Ishikawa (cell line): Measurements from ENCODE around the gene COG5.

Experiments
- CEBPB ChIP-seq: IDR thresholded peaks from 2 replicates; pipeline ENCODE4 v1.6.1; 2012
- CREB1 ChIP-seq: IDR thresholded peaks from 2 replicates; pipeline ENCODE4 v1.6.1; 2012; ENCODE audit warnings: low read depth
- EGR1 ChIP-seq: IDR thresholded peaks from 2 replicates; pipeline ENCODE4 v1.6.1; 2012
- EP300 ChIP-seq: IDR thresholded peaks from 2 replicates; pipeline ENCODE4 v1.6.1; 2012; ENCODE audit warnings: borderline replicate concordance
- FOXM1 ChIP-seq: IDR thresholded peaks from 2 replicates; pipeline ENCODE4 v1.6.1; 2012; ENCODE audit warnings: low read depth, borderline replicate concordance
- NFIC ChIP-seq: IDR thresholded peaks from 2 replicates; pipeline ENCODE4 v1.6.1; 2012
- RAD21 ChIP-seq: IDR thresholded peaks from 2 replicates; pipeline ENCODE4 v1.6.1; 2012; ENCODE audit warnings: low read depth
- TAF1 ChIP-seq: IDR thresholded peaks from 2 replicates; pipeline ENCODE4 v1.6.1; 2012; ENCODE audit warnings: low read depth, mild to moderate bottlenecking
- TCF12 ChIP-seq: IDR thresholded peaks from 2 replicates; pipeline ENCODE4 v1.6.1; 2012; ENCODE audit warnings: low read depth
- TEAD4 ChIP-seq: IDR thresholded peaks from 2 replicates; pipeline ENCODE4 v1.6.1; 2012
- YY1 ChIP-seq: IDR thresholded peaks from 2 replicates; pipeline ENCODE4 v1.6.1; 2012; ENCODE audit warnings: low read depth
- ZBTB7A ChIP-seq: IDR thresholded peaks from 2 replicates; pipeline ENCODE4 v1.6.1; 2012; ENCODE audit warnings: low read depth
- TF ChIP-seq, protein P1 (sequence below): IDR thresholded peaks from 2 replicates; pipeline ENCODE4 v1.6.1; 2012
- TF ChIP-seq, protein P2 (sequence below): IDR thresholded peaks from 2 replicates; pipeline ENCODE4 v1.6.1; 2012; ENCODE audit warnings: low read depth, mild to moderate bottlenecking
- TF ChIP-seq, protein P3 (sequence below): IDR thresholded peaks from 2 replicates; pipeline ENCODE4 v1.6.1; 2012

The COG5 gene

DNA sequence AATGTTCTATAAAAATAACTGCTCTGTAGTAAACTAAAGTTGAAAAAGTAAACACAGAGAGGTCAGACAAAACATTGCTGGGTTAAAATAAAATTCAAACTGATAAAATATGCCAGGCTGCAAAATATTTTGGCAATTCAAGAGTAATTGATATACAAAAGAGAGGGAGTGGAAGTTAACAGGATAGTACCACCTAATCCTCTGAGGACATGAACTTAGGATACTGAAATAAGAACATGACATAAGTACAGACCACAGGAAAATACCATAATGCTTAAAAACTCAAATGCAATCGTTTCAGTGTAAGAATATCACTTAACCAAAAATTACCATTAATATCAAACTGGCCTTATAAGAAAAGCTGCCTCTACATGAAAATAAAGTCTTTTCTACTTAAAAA lies 131.5 kb downstream of the COG5 start:
- no peak for TF ChIP-seq NFIC
- no peak for TF ChIP-seq ZBTB7A
- TF ChIP-seq TCF12 = no peak
- TF ChIP-seq, protein P1, sequence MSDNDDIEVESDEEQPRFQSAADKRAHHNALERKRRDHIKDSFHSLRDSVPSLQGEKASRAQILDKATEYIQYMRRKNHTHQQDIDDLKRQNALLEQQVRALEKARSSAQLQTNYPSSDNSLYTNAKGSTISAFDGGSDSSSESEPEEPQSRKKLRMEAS = no peak
- TF ChIP-seq YY1 = no peak
- no peak for TF ChIP-seq TAF1
- TF ChIP-seq CEBPB = no peak
- TF ChIP-seq FOXM1 = no peak
- TF ChIP-seq, protein P2, sequence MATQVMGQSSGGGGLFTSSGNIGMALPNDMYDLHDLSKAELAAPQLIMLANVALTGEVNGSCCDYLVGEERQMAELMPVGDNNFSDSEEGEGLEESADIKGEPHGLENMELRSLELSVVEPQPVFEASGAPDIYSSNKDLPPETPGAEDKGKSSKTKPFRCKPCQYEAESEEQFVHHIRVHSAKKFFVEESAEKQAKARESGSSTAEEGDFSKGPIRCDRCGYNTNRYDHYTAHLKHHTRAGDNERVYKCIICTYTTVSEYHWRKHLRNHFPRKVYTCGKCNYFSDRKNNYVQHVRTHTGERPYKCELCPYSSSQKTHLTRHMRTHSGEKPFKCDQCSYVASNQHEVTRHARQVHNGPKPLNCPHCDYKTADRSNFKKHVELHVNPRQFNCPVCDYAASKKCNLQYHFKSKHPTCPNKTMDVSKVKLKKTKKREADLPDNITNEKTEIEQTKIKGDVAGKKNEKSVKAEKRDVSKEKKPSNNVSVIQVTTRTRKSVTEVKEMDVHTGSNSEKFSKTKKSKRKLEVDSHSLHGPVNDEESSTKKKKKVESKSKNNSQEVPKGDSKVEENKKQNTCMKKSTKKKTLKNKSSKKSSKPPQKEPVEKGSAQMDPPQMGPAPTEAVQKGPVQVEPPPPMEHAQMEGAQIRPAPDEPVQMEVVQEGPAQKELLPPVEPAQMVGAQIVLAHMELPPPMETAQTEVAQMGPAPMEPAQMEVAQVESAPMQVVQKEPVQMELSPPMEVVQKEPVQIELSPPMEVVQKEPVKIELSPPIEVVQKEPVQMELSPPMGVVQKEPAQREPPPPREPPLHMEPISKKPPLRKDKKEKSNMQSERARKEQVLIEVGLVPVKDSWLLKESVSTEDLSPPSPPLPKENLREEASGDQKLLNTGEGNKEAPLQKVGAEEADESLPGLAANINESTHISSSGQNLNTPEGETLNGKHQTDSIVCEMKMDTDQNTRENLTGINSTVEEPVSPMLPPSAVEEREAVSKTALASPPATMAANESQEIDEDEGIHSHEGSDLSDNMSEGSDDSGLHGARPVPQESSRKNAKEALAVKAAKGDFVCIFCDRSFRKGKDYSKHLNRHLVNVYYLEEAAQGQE = no peak
- TF ChIP-seq TEAD4 = no peak
- no peak for TF ChIP-seq CREB1
- TF ChIP-seq RAD21 = no peak
- TF ChIP-seq EGR1 = no peak
- TF ChIP-seq EP300 = no peak
- TF ChIP-seq, protein P3, sequence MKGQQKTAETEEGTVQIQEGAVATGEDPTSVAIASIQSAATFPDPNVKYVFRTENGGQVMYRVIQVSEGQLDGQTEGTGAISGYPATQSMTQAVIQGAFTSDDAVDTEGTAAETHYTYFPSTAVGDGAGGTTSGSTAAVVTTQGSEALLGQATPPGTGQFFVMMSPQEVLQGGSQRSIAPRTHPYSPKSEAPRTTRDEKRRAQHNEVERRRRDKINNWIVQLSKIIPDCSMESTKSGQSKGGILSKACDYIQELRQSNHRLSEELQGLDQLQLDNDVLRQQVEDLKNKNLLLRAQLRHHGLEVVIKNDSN = no peak

DNA sequence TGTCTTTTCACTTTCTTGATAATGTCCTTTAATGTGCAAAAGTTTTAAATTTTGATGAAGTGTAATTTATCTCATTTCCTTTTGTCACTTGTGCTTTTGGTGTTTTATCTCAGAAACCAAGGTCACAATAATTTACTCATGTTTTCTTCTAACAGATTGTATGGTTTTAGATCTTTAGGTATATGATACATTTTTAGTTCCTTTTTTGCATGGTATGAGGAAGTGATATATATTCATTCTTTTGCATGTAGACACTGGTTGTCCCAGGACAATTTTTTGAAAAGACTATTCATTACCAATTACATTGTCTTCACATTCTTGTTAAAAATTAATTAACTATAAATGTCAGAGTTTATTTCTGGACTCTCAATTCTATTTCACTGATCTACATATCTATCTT lies 133.7 kb downstream of the COG5 start:
- TF ChIP-seq YY1 = no peak
- TF ChIP-seq CEBPB = no peak
- TF ChIP-seq, protein P3 = no peak
- TF ChIP-seq, protein P1 = no peak
- TF ChIP-seq EP300 = no peak
- TF ChIP-seq ZBTB7A = no peak
- no peak for TF ChIP-seq TAF1
- no peak for TF ChIP-seq CREB1
- TF ChIP-seq RAD21 = no peak
- TF ChIP-seq EGR1 = no peak
- TF ChIP-seq TCF12 = no peak
- TF ChIP-seq NFIC = no peak
- TF ChIP-seq TEAD4 = no peak
- TF ChIP-seq, protein P2 = no peak
- no peak for TF ChIP-seq FOXM1

DNA sequence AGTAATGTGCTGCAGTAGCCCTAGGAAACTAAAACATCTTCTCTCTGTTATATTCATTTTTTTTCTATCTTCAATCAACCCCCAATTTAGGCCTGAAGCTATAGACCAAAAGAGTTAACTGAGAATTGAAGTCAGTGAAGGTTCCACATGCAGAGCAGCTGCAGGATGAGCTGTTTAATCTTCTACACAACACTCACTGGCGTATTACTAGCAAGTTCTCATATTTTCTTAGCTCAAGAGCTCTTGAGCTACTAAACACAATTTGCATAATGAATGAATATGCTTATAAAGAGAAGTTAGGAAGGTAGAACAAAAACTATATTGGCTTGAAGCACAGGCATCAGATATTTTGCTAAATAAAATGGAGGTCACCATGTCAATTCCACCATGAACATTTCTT lies 135.1 kb downstream of the COG5 start:
- TF ChIP-seq, protein P1 = no peak
- TF ChIP-seq FOXM1 (no peak), TAF1 (no peak), EGR1 (no peak)
- TF ChIP-seq, protein P3 = no peak

DNA sequence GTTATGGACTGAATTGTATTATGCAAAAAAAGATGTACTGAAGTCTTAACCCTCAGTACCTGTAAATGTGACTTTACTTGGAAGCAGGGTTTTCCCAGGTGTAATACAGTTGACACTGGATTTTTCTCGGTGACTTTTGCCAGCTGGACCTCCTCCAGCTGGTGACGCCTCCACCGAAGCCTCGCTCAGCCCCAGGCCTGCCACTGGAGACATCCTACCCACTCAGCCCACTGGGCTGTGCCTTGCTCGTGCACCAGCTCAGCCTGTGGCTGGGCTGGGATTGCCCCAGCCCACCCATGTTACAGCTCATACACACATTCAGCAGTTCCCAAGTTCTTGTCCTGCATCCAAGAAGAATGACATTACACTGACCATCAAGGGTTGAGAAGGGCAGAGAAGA lies 136.3 kb downstream of the COG5 start:
- TF ChIP-seq, protein P2 = no peak
- TF ChIP-seq RAD21 (no peak), EGR1 (no peak), YY1 (no peak), TAF1 (no peak), FOXM1 (no peak), CREB1 (no peak), TEAD4 (no peak), NFIC (no peak), TCF12 (no peak), CEBPB (no peak), EP300 (no peak), ZBTB7A (no peak)
- TF ChIP-seq, protein P1 = no peak
- TF ChIP-seq, protein P3 = no peak
